Cortex of kidney (tissue), 1 donor: ENCODE results near the gene TMC1.

Experiments used
- DNase-seq: peaks from one replicate; lab custom pipeline; 2025; lab: John Stamatoyannopoulos, UW

Gene TMC1

DNA sequence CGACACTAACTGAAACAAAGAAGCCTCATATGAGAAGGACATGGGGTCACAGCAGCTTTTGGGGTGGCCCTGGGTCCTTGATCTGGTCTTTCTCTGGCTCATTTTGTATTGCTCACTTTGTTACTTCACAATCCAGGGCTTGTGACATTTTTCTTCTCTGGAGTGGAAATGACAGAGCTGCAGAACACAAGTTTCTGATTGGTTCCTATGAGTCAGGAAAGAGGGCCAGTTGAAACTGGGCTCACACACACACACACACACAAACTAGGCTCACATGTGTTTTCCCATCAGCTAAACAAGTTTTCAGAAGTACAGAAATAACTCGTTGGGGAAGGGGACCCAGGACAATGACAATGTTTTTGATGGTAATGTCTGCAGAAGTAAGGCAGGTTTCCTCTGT, 54.3 kb downstream of the TMC1 start:
- no peak for DNase-seq

DNA sequence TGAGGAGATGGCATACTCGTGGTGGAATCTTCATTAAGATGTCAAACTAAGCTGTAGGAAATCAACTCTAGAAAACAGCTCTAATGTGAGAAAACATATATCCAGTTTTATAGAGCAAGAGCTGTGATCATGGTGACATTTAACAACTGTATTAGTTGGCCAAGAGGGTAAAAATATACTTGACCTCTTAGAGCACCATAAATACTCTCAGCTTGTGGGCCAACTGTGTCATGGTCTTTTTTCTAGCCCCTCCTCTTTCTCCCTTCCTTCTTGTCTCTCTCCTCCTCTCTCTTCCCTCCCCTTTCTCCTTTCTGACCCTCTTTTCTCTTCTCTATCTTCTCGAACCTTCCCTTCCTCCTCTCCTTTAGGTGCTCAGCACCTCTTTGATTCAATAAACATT, 54.7 kb downstream of the TMC1 start:
- DNase-seq, result no peak

DNA sequence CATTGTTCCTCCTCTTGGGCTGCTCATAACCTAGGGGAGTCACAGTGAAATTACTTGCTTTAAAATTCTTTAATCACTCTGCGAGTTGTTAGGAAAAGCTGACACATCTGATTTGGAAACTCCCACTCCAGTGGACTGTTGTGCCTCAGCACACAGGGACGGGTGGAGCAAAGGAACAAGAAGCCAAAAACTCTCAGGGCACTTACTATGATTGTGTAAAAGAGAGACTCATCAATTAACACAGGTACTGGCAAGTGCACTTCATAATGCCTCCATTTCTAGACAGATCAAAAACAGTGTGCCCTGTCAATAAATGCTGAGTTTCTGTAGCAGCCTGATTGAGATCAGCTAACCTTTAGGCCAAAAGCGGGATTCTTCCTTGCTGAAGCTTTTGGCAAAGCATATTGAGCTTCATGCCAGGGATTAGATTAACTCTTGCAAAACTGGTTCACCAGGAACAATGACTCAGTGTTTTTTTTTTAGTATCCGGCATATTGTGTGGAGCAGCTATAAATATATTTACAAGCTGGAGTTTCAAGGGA, 55.9 kb downstream of the TMC1 start:
- no peak for DNase-seq

DNA sequence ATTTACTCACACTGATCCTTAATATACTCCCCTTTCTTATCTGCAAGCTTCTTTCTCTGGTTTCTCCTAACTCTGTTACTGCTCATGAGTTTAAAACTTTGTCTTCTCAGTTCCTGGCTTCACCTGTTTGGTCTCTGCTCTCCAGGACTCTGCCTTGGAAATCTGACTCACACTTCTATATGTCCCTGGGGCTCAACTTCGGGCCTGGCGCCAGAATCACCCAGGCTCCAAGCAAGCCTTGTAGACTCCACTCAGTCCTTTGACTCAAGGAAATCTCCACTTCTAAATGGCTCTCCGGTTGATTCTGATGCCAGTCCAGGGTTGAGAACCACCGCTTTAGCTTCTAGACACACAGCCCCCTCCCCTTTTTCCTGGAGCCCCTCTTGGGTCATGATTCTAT, 57.8 kb downstream of the TMC1 start:
- no peak for DNase-seq

DNA sequence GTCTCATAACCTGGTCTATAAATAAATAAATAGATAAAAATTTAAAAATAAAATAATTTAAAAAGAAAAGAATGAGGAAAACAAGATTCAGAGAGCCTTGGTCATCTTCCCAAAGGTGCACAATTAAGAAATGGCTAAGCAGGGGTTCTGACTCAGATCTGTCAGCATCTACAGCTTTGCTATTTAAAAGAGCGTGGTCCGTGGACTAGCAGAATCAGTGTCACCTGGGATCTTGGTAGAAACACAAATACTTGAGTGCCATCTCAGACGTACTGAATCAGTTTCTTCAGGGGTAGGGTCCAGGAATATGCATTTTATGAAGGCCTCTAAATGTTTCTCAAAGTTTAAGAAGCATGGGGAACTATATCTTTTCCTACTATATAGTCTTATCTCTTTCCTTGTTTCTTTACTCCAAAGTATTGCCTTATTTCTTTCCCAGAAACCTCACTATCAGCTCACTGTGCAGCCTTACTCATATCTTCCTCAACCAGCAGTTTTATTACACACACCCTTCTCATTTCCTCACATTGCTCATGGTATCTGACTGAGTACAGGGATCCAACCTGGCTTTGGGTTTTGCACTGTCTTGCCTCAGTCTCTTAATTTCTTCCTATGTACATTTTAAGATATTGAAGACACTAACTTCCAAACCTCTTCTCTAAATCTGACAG, 58.6 kb downstream of the TMC1 start:
- DNase-seq, result no peak

DNA sequence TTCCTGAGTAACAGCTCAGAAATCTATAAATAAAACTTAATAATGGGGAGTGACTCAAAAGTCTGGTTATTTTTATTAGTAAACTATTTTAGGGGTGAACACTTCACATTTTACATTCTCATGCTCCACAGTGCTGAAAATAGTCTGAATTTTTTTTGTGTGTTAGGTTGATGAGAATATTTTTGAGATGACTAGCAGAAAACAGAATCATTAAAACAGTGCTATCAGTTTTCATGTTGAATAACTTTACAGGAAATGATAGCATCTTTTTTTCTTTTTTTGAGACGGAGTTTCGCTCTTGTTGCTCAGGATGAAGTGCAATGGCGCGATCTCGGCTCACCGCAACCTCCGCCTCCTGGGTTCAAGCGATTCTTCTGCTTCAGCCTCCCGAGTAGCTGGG, 60.3 kb downstream of the TMC1 start:
- no peak for DNase-seq

DNA sequence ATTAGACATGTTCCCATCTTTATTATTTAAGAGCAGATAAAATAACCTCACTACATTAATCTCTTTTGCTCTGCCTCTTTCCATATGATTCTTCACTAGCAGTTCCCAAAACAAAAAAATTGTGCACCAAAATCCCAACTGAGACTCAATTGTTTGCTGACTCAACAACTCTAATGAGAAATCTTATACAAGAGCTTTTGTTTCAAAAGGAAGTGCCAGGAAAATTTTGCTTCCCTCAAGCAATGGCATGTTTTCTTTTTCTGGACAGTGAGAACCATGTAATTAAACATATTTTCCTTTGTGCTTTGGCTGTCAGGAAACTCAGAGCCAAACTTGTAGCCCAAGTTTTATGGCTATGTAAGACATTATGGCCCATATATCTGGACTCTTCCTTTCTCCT, 62.0 kb downstream of the TMC1 start:
- no peak for DNase-seq

DNA sequence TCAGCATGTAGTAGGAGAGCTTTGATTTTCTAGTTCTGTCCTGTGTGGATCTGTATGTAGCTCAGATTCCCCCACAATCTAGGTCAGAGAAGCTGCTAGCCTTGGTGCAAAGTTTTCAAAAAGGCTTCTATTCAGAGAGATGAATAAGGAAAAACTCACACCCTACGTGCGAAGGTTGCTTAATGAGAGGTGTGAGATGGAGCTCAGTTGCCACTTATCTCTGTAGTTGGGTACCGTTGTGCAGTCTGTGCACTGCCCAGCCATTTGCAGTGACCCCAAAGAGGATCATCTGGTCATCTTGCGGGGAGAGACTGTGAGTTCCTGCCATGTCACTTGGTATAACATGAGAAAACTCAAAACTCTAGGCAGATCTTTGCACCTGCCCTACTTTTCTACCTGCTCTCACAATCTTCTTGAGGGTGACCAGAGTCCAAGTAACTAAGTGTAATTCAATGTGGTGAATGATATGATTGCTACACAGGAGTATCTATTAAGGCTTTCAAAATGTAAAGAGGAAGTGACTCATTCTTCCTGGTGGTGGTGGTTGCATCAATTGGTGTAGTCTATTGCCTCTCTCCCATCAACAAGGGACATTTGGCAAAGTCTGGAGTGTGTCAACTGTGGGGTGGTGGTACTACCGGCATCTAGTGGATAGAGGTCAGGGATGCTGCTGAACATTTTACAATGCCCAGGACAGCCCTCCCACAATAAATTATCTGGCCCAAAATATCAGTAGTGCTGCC, 65.2 kb downstream of the TMC1 start:
- no peak for DNase-seq

DNA sequence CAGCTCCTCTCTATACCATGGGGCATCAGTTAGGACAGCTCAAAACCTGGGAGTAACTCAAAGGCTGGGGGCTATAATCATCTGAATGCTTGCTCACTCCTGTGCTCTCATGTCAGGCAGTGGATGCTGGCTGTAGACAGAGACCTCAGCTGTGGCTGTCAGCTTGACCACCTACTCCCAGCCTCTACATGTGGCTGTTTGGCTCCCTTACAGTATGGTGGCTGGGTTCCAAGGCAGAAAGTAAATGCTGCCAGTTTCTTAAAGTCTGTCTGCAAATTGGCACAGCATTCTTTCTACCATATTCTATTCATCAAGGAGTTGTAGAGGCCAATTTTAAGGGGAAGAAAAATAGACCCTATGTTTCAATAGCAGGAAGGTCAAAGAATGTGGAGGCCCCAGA, 66.9 kb downstream of the TMC1 start:
- no peak for DNase-seq

DNA sequence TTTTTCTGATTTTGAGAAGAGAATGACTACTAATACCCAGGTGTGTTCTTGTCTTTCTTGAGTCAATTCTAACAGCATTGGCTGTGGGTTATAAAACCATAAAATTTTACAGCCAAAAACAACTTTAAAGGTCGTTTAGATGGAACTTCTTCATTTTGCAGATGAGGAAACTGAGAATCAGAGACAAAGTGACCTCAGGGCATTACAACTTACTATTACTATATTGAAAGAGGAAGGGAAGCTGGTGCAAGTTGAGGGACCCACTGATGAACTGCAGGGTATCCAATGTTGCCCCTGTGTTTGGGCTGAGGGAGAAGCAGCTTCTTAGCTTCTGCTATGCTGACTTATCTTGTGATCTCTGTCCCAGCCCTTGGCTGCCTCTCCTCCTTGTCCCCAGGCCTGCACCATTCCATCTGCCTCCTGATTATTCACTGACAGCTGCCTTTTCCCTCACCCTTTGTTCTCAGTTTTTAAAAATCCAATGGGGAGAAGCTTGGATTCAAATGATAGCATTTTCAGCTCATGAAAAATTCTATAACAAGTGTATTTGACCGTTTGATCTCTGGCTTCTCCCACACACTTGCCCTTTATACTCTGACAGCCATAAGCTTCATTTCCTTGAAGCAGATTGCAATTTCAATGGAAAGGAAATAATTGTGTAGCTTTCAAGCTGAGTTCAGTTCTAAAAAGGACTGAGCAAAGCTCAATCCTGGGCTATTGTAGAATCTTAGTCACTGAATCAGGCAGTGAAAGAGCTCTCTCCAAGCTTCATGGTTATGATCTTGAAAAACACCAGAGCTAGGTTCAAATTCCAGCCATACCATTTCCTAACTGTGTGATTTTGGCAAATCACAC, 68.5 kb downstream of the TMC1 start:
- DNase-seq, result no peak

DNA sequence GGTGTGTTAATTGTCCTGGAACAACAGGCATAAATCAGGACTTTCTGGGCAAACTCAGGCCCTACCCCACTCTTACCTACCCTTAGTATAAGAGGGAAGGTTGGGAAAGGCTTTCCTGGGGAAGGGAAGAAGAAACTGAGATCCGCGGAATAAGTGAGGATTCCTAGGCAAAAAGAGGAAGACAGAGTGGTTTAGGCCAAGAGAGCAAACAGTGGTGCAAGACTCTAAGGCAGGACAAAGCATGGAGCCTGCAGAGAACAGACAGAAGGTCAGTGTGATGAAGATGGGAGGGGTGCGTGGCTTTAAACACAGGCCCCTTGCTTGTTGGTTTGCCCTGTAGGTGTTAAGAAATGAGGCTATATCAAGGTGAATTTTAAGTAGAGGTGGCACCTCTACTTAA, 69.4 kb downstream of the TMC1 start:
- DNase-seq, result no peak

DNA sequence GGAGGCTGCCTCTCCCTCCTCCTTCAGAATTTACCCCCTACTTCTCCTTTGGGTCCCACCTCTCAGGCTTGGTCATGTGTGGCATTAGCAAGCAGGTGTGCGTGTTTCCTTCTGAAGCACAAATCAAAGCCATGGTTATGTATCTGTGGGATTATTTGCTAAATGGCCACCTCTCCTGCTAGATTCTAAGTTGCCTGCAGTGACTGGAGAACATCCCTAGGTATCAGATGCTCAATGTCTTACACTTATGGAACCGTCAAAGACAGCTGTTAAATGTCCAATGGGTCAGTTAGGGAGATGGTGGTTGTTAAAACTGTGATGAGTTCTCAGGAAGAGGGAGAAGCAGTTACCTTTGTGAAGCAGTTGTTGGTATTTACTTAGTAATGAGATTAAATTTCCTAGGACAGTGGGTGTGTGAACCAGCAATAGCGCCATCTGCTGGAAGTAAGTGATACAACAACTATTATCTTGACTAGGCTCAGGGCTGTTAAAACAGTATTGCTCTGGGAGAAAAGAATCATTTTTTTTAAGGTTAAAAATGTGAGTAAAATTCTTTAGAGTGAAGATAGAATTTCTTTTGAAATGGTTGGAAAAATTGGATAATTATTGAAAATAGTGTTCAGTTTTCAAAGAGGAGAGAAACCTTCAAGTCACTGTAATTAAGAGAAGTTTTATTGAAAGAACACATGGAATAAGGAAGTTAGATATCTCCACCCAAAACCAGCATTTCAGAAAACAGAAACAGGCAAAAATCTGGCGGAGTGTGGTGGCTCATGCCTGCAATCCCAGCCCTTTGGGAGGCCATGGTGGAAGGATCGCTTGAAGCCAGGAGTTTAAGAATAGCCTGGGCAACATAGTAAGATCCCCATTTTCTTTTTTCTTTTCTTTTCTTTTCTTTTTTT, 71.3 kb downstream of the TMC1 start:
- DNase-seq, result no peak

DNA sequence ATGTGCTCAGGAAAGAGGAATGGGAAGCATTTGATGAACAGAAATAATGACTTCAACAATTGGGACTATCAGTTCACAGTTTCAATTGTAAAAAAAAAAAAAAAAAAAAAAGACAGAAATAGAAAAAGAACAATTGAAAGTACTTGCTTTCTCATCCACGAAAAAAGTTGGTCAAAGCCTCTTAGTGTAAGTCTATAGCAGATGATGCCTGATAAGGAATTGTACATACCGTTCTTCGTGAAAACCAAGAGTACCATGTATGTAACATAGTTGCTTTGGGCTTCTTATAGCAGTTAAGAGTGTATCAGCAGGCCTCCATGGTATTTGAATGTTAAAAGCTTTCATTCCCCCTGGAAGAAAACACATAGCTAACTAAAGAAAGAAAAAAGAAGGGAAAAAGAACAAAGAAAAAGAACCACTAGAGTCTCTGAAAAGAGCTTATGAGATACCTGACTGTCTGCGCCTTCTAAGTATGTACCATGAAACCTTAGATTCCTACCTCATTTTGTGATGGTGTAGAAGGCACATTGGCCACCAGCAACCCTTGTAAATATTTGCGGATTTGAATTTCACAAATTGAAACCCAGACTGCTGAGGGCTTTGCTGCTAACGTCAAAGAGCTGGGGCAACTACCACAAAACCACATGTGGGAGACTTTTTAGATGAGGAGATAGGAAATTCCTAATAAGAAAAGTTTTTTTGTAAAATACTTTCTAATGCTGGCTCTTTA, 75.2 kb downstream of the TMC1 start:
- DNase-seq, result no peak

DNA sequence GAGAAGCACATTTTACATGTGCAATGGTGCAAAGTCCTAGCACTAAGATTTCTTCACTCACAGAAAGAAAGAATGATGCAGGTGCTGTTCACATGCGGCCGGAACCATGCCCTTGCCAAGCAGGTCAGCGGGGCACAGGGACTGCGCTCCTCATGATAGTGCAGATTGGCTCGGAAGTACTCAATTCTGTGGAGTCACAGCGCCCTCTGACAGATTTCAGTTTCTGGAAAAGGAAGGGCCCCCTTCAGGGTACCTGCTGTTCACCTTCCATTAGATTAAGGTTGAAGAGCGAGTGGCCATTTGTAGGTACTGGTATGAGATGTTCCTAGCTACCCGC, 75.7 kb downstream of the TMC1 start:
- DNase-seq, result no peak

DNA sequence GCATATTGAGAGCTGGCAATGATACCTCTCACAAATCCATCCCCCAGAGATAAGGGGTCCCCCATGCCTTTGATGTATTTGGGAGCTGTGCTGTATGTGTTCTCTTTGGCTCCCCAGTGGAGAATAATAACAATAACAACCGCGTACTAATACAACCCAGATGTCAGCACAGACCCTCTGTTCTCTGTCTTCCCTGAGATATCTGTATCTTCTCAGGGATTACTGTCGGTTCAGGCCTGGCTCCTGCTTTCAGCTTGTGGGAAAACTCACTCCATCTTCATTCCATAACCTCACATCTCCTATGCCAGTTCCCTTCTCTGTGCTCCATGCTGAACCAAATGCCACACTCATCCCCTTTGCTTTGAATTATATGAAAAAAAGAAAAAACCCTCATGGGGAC, 76.2 kb downstream of the TMC1 start:
- DNase-seq, result no peak

DNA sequence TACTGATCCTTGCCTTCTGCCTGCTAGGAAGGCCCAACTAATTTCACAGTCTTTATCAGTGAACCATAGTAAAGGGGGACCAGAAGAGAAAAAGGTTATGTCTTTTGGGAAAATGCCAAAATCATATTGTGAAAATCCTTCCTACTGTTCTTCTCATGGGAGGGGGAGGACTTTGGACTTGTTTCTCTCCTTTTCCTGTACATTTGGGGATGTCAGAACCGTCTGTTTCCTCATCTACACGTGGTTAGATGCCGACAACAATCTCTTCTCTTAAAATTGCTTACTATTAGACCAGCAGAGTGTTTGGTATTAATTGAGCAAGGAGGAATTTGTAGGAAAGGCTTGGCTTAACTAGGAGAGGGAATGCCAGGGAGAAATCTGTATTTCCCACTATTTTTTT, 77.2 kb downstream of the TMC1 start:
- no peak for DNase-seq

DNA sequence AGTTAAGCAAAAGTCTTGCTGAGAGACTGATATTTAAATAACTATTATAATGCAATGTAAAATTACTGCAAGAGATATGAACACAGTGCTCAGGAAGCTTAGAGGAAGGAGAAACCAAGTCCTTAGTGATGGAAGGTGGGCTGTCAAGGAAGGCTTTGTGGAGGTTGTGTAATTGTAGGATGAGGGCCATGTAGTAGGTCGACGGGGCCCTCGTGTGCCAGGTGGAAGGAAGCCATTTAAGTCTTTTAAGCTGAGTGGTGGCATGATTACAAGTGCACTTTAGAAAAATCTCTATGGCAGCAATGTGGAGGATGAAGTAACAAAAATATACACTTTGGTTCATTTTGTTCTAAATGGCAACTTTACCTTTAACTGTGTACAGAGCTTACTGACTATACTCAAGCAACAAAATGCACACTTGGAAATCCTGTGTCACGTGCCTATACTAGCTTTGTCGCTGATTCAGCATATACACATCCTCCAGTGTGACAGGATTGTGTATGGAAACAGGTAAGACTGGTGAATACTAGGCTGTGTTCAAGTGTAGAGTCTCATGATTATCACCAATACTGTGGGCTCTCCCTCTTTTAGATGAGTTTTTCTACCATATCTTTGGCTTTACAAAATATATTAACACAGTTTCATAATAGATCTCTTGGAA, 78.6 kb downstream of the TMC1 start:
- no peak for DNase-seq

DNA sequence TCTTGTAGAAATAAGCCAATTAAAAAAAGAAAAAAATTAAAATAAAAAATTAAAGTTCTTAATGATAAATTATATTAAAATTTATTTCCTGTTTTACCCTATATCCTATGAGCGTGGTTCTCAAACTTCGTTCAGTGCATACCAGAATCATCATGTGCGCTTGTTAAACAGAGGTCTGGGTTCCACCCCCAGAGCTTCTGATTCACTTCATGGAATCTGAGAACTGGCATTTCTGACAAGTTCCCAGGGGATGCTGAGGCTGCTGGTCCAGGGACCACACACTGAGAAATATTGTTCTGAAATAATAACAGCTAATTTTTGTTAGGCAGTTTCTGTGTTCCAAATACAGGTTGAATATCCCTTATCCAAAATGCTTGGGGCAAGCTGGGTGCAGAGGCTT, 79.3 kb downstream of the TMC1 start:
- DNase-seq, result no peak

DNA sequence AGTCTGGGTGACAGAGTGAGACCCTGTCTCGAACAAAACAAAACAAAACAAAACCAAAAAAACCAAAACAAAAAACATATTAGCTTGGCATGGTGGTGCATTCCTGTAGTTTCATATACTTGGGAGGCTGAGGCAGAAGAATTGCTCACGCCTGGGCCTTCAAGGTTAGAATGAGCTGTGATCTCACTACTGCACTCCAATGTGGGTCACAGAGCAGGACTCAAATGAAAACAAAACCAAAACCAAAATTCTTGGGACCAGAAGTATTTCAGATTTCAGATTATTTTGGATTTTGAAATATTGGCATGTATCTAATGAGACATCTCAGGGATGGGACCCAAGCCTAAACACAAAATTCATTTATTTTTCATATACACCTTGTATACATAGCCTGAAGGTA, 80.2 kb downstream of the TMC1 start:
- no peak for DNase-seq

DNA sequence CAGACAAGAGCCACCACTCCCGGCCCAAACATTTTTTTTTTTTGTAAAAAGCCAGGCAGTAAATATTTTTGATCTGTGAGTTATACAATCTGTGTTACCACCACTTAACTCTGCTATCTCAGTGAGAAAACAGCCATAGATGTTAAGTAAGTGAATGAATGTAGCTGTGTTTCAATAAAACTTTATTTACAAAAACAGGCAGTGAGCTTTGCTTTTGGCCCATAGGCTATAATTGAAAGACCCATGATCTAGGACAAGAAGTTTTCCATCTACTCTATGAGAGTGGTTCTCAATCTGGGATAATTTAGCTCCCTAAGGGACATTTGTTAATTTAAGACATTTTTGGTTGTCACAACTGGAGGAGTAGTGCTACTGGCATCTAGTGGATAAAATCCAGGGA, 91.0 kb downstream of the TMC1 start:
- DNase-seq, result no peak

DNA sequence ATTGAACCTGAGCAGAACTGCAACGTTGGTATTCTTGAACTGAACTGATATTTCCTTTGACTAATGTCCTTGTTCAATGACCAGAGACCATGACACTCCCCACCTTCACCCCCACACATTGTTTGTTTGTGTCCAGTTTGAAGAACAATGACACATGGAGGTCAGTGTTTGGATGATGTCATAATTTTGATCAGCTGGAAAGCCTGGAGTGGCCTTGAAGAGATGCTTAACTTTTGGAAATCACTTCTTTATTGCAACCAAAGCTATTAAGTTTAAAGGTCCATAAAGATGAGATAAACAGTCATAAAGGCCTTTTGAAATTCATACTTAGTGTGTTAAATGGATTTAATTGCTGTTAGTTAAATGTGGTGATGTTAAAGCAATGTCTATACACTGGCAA, 92.7 kb downstream of the TMC1 start:
- DNase-seq, result no peak
